HG02943 (cell line): ENCODE data around the gene KCNK5.
A peak's percentile ranks its signal among the peaks of the same experiment; 100 is the strongest.

Source experiments
- ATAC-seq: cut with Tn5 transposase; IDR thresholded peaks from one replicate; pipeline ENCODE4 v1.9.1; 2021; ENCODE audit warnings: mild to moderate bottlenecking, low read depth, moderate library complexity; ENCODE audit not compliant: unreplicated experiment

The KCNK5 gene

DNA sequence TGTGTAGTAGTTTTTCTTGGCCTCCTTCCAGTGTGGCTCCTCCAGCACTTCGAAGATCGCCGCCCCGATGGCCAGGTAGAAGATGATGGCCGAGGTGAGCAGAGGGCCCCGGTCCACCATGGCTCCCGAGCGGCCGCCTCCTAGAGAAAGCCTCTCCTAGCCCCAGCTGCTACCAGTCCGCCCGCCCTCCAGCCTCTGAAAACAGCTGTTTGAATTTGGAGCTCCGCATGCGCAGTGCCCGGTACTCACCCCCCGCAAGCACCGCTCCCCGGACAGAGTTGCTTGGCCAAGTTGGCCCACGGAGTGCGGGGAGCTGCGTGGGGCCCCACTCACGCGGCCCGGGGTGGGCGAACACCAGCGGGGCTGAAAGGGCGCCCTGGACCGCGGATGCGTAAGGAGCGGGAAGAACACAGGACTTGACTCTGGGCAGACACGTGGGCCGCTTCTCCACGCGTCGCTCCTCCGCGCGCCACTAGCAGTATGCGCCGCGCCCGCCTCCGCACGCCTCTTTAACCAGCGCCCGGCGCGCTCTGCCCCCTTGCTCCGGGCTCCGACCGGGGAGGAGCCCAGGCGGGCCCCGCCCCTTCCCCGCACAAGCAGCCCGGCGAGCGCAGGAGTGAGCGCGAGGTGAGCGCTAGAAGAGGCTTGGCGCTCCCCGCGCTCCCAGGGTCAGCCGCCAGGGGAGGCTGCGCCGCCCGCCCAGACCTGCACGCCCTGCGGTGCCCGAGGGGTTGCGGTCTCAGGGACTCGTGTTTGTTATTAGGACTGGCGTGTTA lies at the start of gene KCNK5:
TSS of gene KCNK5 (minus strand) at position 484 of the 776 bp plus-strand sequence. CDS start at position 120, 364 bp downstream.
- peak; percentile 58 for ATAC-seq

DNA sequence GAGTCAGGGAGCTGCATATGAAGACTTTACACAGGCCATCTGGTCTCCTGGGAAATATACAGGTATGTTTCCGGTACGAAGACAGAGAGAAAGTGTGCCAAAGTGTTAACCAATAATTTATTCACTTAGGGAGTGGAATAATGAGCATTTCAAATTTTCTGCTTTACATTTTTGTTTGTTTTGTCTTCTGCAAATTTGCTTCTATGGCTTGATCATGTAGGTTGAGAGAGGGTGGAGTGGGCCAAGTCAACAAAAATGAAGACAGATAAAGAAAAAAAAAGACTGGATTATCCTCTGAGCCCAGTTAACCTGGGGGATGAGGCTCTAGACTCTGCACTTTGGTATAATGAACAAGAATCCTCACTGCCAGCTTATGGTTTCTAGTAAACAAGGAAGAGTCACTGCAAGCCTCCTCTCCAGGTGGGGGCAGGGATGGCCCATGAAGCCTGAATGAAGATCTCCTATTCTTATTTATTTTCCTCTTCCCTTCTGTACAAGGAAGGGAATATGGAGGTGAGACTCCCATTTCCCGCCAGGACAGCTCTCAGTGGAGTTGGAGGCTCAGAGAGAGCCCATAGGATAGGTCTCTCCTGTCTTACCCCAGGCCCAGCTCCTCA lies 47.2 kb upstream of the KCNK5 start:
- no peak for ATAC-seq

DNA sequence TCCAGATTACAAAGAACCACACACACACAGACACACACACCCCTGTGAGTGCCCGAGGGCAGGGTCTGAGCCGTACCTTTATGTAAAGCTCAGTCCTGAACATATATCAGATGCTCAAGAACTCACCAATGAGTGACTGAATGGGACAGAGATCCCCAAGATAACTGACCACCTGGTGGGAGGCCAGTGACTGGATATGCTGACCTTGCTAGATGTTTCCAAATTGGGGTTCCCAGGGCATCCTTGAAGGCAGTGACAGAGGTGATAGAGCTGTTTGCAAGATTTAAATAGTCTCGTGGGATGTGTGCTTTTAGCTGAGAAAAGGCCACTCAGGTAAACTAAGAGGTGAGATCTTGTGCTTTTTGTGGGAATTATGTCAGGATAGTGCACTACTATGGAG lies 45.6 kb upstream of the KCNK5 start:
- no peak for ATAC-seq

- ATAC-seq: no peak
Measured at GRCh38 chr6:39274471-39274870, 45.2 kb upstream of the KCNK5 start.

DNA sequence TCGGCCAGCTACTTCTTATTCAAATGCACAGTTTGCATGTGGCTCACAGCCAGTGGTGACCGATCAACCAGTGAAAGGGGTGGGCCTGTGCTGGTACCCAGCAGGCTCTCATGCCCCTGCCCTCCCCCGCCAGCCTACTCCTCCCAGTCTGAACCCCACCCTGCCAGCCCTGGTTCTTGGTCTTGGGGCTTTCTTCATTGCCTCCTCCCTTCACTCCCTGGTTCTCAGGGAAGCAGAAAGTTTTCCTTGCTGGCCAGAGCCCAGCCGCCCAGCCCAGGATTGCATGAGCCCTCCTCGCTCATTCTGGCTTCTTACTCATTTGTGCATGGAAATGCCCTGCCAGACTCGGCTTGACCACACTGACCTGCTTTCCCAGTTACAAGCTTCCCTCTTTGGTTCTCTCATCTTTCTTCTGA lies 44.1 kb upstream of the KCNK5 start:
- no peak for ATAC-seq

GRCh38 chr6:39269961-39270360 lies 40.7 kb upstream of the KCNK5 start:
- ATAC-seq: no peak

DNA sequence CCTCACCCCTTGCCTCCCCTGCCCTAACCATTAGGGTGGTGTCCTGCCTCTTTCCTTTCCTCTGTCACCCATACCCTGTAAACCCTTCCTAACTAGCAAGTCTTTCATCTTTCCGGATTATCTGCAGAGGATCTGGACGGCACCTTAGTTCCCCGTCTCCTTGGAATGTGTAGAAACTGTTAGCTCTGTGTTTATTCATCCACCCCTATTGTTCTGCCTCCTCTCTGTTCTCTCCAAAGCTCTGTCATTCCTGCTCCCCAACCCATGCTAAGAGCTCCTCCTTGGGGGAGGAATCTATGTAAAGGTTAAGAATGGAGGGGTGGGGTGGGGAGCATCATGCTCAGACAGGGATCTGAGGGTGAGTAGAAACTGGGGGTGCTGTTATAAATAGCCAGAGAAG lies 39.4 kb upstream of the KCNK5 start:
- no peak for ATAC-seq

GRCh38 chr6:39268171-39268570 lies 38.9 kb upstream of the KCNK5 start:
- ATAC-seq: no peak

DNA sequence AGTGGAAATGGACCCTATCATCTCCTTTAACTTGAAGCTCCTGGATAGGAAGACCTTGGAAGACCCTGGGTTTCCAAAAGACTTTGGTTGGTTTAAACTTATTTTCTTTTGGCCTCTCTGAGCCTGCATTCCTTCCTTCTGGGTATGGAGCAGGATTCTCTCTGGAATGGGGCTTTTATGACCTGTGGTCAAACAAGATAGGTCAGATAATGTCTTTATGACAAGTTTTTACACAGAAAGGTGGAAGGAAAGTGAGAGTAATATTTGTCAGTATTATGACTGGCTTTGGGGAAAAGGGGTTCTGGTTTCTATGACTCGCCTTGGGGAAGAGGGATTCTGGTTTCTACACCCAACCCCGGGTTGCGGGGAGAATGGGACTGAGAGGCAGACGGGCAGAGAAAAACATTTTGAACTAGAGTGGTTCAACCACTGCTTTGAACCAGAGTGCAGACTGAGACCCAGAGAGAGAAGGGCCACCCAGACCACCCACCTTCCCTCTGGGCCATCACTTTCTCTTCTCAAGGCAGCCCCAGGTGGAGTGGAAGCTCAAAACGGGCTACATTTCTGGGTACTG lies 37.6 kb upstream of the KCNK5 start:
- no peak for ATAC-seq

DNA sequence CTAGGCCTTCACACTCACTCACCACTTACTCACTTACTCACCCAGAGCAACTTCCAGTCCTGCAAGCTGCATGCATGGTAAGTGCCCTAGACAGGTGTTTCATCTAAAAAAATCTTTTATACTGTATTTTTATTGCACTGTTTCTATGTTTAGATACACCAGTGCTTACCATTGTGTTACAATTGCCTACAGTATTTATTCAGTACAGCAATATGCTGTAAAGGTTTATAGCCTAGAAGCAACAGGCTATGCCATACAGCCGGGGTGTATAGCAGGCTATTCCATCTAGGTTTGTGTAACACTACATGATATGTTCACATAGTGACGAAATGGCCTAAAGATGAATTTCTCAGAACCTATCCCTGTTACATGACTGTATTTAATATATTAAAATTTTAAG lies 37.1 kb upstream of the KCNK5 start:
- ATAC-seq: no peak

DNA sequence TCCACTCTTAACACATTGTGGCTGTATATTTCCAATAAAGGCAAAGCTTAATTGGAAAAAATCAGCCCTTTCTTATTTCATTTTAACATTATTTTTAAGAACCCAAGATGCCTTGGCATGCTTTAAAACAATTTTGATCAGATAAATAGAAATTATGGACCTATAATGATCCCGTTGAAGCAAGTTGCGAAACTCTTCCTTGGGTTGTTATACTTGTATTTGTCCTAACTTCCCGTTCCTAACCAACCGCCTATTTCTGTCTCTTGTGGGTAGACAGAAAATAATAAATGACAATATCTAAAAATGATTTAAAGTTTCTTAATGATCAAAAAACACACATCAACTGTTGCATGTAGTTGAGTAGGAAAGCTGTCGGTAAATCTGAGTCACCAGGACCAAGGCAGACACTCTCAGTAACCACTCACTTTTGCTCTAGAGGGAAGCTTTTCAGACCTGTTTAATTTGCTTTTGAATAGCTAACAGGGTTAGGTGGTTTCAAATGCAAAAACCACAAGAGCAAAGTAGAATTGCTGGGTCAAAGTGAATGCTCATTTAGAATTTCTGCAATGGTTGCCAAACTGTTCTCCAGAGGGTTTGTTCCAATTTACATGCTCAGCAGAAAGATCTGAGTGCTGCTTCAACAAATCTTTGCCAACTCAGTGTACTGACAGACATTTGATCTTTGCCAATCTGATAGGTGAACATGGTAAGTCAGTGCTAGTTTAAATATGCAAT lies 34.2 kb upstream of the KCNK5 start:
- no peak for ATAC-seq

DNA sequence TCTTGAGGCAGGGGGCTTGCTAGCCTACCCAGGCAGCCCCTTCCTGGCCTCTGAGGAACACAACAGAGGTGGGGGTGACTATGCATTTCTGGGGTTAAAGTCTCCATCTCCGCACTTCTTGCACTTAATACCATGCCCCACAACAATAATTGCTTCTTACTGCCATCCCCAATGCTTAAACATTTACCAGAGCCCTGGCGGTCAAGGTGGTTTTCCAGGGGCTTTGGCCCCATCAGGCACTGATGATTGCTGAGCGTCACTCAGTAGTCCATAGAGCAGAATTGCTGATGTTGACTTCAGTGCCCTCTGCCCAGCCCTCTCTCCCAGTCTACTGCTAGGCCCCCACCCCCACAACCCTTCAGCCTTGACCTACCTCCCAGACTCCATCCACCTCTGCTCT lies 32.5 kb upstream of the KCNK5 start:
- no peak for ATAC-seq

- no peak for ATAC-seq
Measured at GRCh38 chr6:39260953-39261352, 31.7 kb upstream of the KCNK5 start.

- no peak for ATAC-seq
Measured at GRCh38 chr6:39260456-39260855, 31.2 kb upstream of the KCNK5 start.

GRCh38 chr6:39256294-39256940 lies 27.1 kb upstream of the KCNK5 start:
- no peak for ATAC-seq

- ATAC-seq: no peak
Measured at GRCh38 chr6:39254999-39255535, 25.8 kb upstream of the KCNK5 start.

- ATAC-seq: no peak
Measured at GRCh38 chr6:39251406-39251805, 22.1 kb upstream of the KCNK5 start.

DNA sequence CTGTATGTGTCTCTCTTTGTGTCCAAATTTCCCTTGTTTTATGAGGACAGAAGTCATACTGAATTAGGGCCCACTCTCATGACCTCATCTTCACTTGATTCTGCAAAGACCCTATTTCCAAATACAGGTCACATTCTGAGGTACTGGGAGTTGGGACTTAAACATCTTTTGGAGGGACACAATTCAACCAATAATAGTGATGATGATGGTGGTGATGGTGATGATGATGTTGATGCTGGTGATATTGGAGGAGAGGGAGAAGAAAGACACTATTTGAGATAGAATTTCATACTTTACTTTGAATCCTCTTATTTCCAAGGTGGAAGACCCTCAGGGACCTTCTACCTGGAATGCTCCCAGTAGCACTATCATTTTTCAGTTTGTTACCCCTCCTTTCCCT lies 21.2 kb upstream of the KCNK5 start:
- no peak for ATAC-seq

GRCh38 chr6:39249278-39249677 lies 20.0 kb upstream of the KCNK5 start:
- ATAC-seq: no peak

GRCh38 chr6:39247667-39248194 lies 18.5 kb upstream of the KCNK5 start:
- ATAC-seq: no peak
